Neural cell (in vitro differentiated cells): Measurements from ENCODE around the gene NEK4.

Experiments
- EP300 ChIP-seq: fragments of 450-650 bp; conservative IDR thresholded peaks from 2 replicates; pipeline ENCODE4 v1.6.1; 2014; ENCODE audit warnings: antibody characterized with exemption, mild to moderate bottlenecking, moderate library complexity; ENCODE audit not compliant: poor library complexity, severe bottlenecking
- EZH2 ChIP-seq: fragments of 200-600, 300-800 bp; shearing (Covaris generic), sonication (generic); IDR thresholded peaks from 2 replicates; pipeline ENCODE4 v1.6.1; 2014; ENCODE audit warnings: antibody characterized with exemption, low read length, borderline replicate concordance, mild to moderate bottlenecking; ENCODE audit not compliant: insufficient read depth, poor library complexity, severe bottlenecking
- TF ChIP-seq, protein P1 (sequence below): fragments of 450-650 bp; IDR thresholded peaks from 2 replicates; pipeline ENCODE4 v1.5.1; 2014; ENCODE audit warnings: antibody characterized with exemption, mild to moderate bottlenecking, moderate library complexity; ENCODE audit not compliant: poor library complexity, severe bottlenecking

DNA sequence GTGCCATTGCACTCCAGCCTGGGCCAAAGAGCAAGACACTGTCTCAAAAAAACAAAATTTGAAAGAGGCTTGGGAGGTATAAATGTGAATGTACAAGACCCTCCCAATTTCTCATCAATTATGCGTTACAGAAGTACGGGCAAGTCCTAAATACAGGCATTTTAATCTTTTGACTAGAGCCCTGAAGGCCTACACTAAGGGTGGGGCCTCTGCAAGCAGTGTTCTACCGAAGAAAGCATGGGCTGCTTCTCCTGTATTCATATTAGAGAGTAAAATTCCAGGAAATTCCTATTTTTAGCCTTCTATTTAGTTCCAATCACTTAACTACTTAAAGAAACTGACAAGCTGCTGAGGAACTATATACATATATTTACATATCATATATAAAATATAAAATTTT is 110.7 kb downstream of the NEK4 start:
- TF ChIP-seq, protein P1, sequence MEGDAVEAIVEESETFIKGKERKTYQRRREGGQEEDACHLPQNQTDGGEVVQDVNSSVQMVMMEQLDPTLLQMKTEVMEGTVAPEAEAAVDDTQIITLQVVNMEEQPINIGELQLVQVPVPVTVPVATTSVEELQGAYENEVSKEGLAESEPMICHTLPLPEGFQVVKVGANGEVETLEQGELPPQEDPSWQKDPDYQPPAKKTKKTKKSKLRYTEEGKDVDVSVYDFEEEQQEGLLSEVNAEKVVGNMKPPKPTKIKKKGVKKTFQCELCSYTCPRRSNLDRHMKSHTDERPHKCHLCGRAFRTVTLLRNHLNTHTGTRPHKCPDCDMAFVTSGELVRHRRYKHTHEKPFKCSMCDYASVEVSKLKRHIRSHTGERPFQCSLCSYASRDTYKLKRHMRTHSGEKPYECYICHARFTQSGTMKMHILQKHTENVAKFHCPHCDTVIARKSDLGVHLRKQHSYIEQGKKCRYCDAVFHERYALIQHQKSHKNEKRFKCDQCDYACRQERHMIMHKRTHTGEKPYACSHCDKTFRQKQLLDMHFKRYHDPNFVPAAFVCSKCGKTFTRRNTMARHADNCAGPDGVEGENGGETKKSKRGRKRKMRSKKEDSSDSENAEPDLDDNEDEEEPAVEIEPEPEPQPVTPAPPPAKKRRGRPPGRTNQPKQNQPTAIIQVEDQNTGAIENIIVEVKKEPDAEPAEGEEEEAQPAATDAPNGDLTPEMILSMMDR = no peak
- TF ChIP-seq EZH2 (no peak), EP300 (no peak)
